Thyroid gland (tissue), 4 donors: ENCODE results near the gene MATN1. TPM values are rescaled to one million over a fixed set of nuclear protein-coding genes. Genes with fewer than 3 reads are reported as not detected.

ENCODE experiments used
- DNase-seq, 2 donors: peaks; one replicate each; pipeline ENCODE4 v3.0.0-alpha.2; 2019
- H3K27ac ChIP-seq, 3 donors: fragments of 200-600 bp; sonication (generic); 1 replicate in 2 of 3; 2 replicates in 1 of 3; pipeline ENCODE4 v1.5.1; 2016 to 2019; ENCODE audit warnings: mild to moderate bottlenecking in 1 of 3, moderate library complexity in 1 of 3
- H3K27me3 ChIP-seq: fragments of 200-600 bp; sonication (generic); one replicate; pipeline ENCODE4 v1.5.1; 2019
- H3K36me3 ChIP-seq, 2 donors: fragments of 200-600 bp; sonication (generic); one replicate each; pipeline ENCODE4 v1.5.1; 2016 to 2019
- H3K4me1 ChIP-seq, 2 donors: fragments of 200-600 bp; sonication (generic); one replicate each; pipeline ENCODE4 v1.5.1; 2017 to 2019
- H3K4me3 ChIP-seq, 3 donors: fragments of 200-600 bp; sonication (generic); replicated peaks in 1 of 3; 1 replicate in 2 of 3; 2 replicates in 1 of 3; pipeline ENCODE4 v1.5.1; 2016; ENCODE audit warnings: mild to moderate bottlenecking in 1 of 3
- H3K9me3 ChIP-seq: fragments of 200-600 bp; sonication (generic); one replicate; pipeline ENCODE4 v1.5.1; 2017
- POLR2A ChIP-seq, 2 donors: fragments of 450-650 bp; IDR thresholded peaks; one replicate each; pipeline ENCODE4 v1.6.1; 2017; ENCODE audit warnings: antibody characterized with exemption in 2 of 2, mild to moderate bottlenecking in 2 of 2, moderate library complexity in 1 of 2
- WGBS, 2 donors: methylation state at CpG; one replicate each; pipeline ENCODE4 v1.1.5; 2017; 5-methylcytosine and 5-hydroxymethylcytosine counted together
- intact Hi-C: fragments of 100-400 bp; cut with DNase I; formaldehyde crosslinking; loops from one replicate; pipeline ENCODE4 v1.15.1; 2023
- total RNA-seq, 4 donors: library from RNA; depleted of rRNA; stranded (reverse); fragments of >200 nt; gene quantifications; one replicate each; pipeline ENCODE4 v1.2.3, GENCODE V29; 2016
- TF ChIP-seq, protein P1 (sequence below), 6 experiments: fragments of 200-600 bp in 3 of 6; fragments of 450-650 bp in 3 of 6; sonication (generic) in 3 of 6; IDR thresholded peaks; one replicate each; pipeline ENCODE4 v1.5.1; 2016 to 2019; ENCODE audit warnings: antibody characterized with exemption in 6 of 6, mild to moderate bottlenecking in 2 of 6, inconsistent platforms in 1 of 6, moderate library complexity in 1 of 6

MATN1 gene
- total RNA-seq, 4 donors from 2014 or later: 0.45 to 3.0 TPM; not detected in 2

DNA sequence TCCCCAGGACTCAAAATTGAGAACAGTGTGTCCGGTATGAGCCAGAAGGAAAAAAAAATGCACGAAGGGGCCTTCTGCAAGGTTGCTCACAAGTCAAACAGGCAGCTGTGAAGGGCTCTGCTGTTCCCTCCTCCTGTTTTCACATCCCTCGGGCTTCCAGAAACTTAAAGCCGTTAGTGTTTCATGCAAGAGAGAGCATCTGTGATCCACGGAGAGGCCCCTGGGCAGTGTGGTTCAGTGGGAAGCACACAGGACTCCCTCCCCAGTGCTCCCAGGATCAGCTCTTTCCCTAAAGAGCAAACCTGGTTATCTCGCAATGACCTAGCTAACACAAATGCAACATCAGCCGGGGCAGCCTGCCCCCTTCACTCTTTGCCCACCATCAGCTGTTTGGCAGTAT, 2.9 kb upstream of the MATN1 start:
- intact Hi-C loops: no loop called here
- peak overlapping the region in 1 of 3 donors; percentile 57 for H3K27ac ChIP-seq
- no peak for DNase-seq
- H3K4me1 ChIP-seq: peaks cover 11 to 18% of the 10 kb centered on the region in 2 donors
- H3K36me3 ChIP-seq: no peaks in the 10 kb centered on the region
- 46% methylated on average over 7 of the region's 7 CpGs for WGBS, 2 donors
- H3K4me3 ChIP-seq: no peak overlapping the region
- H3K9me3 ChIP-seq: no peaks in the 10 kb centered on the region
- H3K27me3 ChIP-seq: no peaks in the 10 kb centered on the region
- TF ChIP-seq, protein P1, sequence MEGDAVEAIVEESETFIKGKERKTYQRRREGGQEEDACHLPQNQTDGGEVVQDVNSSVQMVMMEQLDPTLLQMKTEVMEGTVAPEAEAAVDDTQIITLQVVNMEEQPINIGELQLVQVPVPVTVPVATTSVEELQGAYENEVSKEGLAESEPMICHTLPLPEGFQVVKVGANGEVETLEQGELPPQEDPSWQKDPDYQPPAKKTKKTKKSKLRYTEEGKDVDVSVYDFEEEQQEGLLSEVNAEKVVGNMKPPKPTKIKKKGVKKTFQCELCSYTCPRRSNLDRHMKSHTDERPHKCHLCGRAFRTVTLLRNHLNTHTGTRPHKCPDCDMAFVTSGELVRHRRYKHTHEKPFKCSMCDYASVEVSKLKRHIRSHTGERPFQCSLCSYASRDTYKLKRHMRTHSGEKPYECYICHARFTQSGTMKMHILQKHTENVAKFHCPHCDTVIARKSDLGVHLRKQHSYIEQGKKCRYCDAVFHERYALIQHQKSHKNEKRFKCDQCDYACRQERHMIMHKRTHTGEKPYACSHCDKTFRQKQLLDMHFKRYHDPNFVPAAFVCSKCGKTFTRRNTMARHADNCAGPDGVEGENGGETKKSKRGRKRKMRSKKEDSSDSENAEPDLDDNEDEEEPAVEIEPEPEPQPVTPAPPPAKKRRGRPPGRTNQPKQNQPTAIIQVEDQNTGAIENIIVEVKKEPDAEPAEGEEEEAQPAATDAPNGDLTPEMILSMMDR (IDR thresholded peaks at IDR 0.05): no peak
- no peak for TF ChIP-seq POLR2A (IDR thresholded peaks at IDR 0.05)

DNA sequence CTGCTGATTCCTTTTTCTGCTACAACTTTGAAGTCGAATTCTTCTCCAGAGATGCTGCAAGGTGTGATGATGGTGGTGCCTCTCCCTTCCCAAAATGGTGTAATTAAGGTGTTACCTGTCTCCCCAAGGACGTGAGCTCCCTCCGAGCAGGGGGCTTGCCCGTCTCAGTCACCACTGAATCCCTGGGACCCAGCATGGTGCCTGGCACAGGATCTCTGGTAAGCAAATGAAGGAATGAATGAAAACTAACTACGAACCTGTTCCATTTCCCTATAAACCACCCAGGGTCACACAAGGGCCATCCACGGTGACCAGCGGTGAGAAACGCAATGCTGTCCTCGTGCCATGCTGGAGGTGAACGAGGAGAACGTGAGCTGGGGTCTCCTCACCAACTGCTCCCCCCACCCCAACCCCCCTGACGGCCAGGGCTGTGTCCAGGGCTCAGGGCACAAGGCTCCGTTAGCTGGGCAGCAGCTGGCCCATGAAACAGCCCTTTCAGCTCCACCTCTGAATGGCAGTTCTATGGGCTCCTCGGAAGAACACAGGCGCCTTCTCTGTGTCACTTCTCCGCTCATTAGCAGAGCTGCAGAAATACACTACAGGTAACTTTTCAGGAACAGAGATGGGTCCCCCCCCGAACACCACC, 2.2 kb upstream of the MATN1 start:
- no peaks in the 10 kb centered on the region for H3K36me3 ChIP-seq
- H3K4me3 ChIP-seq: no peak overlapping the region
- no peak for TF ChIP-seq POLR2A (IDR thresholded peaks at IDR 0.05)
- TF ChIP-seq, protein P1 (IDR thresholded peaks at IDR 0.05): no peak
- WGBS, 2 donors: 89 to 91% methylated on average over 10 to 17 of the region's 17 CpGs
- H3K4me1 ChIP-seq: peaks cover 10 to 18% of the 10 kb centered on the region in 2 donors
- H3K27me3 ChIP-seq: no peaks in the 10 kb centered on the region
- no peak overlapping the region for H3K27ac ChIP-seq
- no peaks in the 10 kb centered on the region for H3K9me3 ChIP-seq
- intact Hi-C loops: no loop called here
- DNase-seq: no peak

- WGBS, 2 donors: 90 to 94% methylated on average over 5 of the region's 5 CpGs
- peaks cover 5 to 12% of the 10 kb centered on the region in 2 donors for H3K4me1 ChIP-seq
- intact Hi-C loops: no loop called here
- H3K4me3 ChIP-seq: no peak overlapping the region
- TF ChIP-seq POLR2A (IDR thresholded peaks at IDR 0.05): no peak
- TF ChIP-seq, protein P1 (IDR thresholded peaks at IDR 0.05): no peak
- no peaks in the 10 kb centered on the region for H3K27me3 ChIP-seq
- no peaks in the 10 kb centered on the region for H3K9me3 ChIP-seq
- H3K36me3 ChIP-seq: no peaks in the 10 kb centered on the region
- no peak for DNase-seq
- H3K27ac ChIP-seq: no peak overlapping the region
Measured at GRCh38 chr1:30724655-30725421, 1.5 kb upstream of the MATN1 start.

DNA sequence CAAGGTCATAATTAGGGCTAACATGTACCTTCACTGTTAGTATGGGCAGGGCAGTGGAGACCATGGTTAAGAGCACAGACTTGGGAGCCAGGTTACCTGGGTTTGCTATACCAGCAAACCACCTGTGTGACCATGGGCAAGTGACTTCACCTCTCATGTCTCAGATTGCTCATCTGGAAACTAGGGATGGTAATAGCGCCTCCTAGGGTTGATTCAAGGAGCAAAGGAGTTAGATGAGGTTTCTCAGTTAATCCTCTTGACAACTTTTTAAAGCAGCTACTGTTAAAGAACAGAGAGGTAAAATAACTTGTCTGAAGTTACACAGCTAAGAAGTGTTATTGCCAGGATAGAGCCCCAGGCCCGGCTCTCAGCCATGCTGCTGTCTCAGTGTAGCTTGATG, 790 bp upstream of the MATN1 start:
- Histone ChIP-seq H3K27ac (no peak overlapping the region), H3K4me1 (peaks cover 7 to 17% of the 10 kb centered on the region in 2 donors), H3K4me3 (no peak overlapping the region), H3K9me3 (no peaks in the 10 kb centered on the region), H3K36me3 (no peaks in the 10 kb centered on the region), H3K27me3 (no peaks in the 10 kb centered on the region)
- 93 to 100% methylated on average over 2 of the region's 2 CpGs for WGBS, 2 donors
- DNase-seq: no peak
- no peak for TF ChIP-seq POLR2A (IDR thresholded peaks at IDR 0.05)
- TF ChIP-seq, protein P1 (IDR thresholded peaks at IDR 0.05): no peak
- intact Hi-C loops: no loop called here
